Stimulated activated CD8-positive, alpha-beta memory T cell treated with anti-CD3 and anti-CD28 coated beads, Interleukin-4, amount 100 ng/mL, for 4 hours (primary cell): ENCODE measurements around the gene KRTAP3-3.
"Not testable (repeated sequence)": the region's sequence is repeated elsewhere in the genome, so short reads cannot be mapped to it uniquely, and the experiment has no call there.

Experiments
- DNase-seq, 2 donors: peaks; one replicate each; pipeline ENCODE4 v3.0.0-alpha.2; 2020; ENCODE audit warnings: low read depth in 2 of 2, low spot score in 1 of 2

The KRTAP3-3 gene

GRCh38 chr17:40993839-40994238 is at the start of gene KRTAP3-3:
KRTAP3-3 (minus strand) TSS chr17:40994164; CDS start chr17:40994097, 67 bp downstream.
- no peak for DNase-seq

GRCh38 chr17:41042953-41043352 is 49.0 kb upstream of the KRTAP3-3 start:
- DNase-seq = no peak

GRCh38 chr17:41040783-41041571 is 47.0 kb upstream of the KRTAP3-3 start, which contains the start of gene KRTAP1-1:
KRTAP1-1 (minus strand) TSS chr17:41041450; CDS start chr17:41041397, 53 bp downstream.
- not testable (repeated sequence) for DNase-seq

- DNase-seq = no peak
Observed at GRCh38 chr17:41037853-41038350, 43.9 kb upstream of the KRTAP3-3 start.

GRCh38 chr17:41034346-41034935 is 40.5 kb upstream of the KRTAP3-3 start, which contains the start of gene KRTAP1-3:
KRTAP1-3 (minus strand) TSS chr17:41034874; CDS start chr17:41034821, 53 bp downstream.
- not testable (repeated sequence) for DNase-seq

GRCh38 chr17:41029633-41030245 is 35.8 kb upstream of the KRTAP3-3 start, which contains the start of gene KRTAP1-4:
KRTAP1-4 (minus strand) TSS chr17:41030195; CDS start chr17:41030078, 117 bp downstream.
- no peak for DNase-seq

GRCh38 chr17:41026715-41027471 is 32.9 kb upstream of the KRTAP3-3 start, which contains the start of gene KRTAP1-5:
KRTAP1-5 (minus strand) TSS chr17:41027208; CDS start chr17:41027155, 53 bp downstream.
- DNase-seq = no peak

- no peak for DNase-seq
Observed at GRCh38 chr17:41024697-41025096, 30.7 kb upstream of the KRTAP3-3 start.

- DNase-seq = no peak
Observed at GRCh38 chr17:41020336-41020735, 26.4 kb upstream of the KRTAP3-3 start.

GRCh38 chr17:41019415-41019814 is 25.5 kb upstream of the KRTAP3-3 start:
- no peak for DNase-seq

- no peak for DNase-seq
Observed at GRCh38 chr17:41018541-41018940, 24.6 kb upstream of the KRTAP3-3 start.

- DNase-seq = no peak
Observed at GRCh38 chr17:41016578-41017215, 22.7 kb upstream of the KRTAP3-3 start.

- DNase-seq = no peak
Observed at GRCh38 chr17:41015454-41015853, 21.5 kb upstream of the KRTAP3-3 start.

- no peak for DNase-seq
Observed at GRCh38 chr17:41013606-41014005, 19.6 kb upstream of the KRTAP3-3 start.

GRCh38 chr17:41013181-41013580 is 19.2 kb upstream of the KRTAP3-3 start:
- no peak for DNase-seq

GRCh38 chr17:41012326-41013120 is 18.6 kb upstream of the KRTAP3-3 start:
- DNase-seq = no peak

- no peak for DNase-seq
Observed at GRCh38 chr17:41010441-41010840, 16.5 kb upstream of the KRTAP3-3 start.

GRCh38 chr17:41009936-41010335 is 16.0 kb upstream of the KRTAP3-3 start:
- no peak for DNase-seq

GRCh38 chr17:41009301-41009760 is 15.4 kb upstream of the KRTAP3-3 start:
- DNase-seq = no peak
